AG08395 (cell line): ENCODE measurements around the gene ZNF808.
"Not testable (repeated sequence)": the region's sequence is repeated elsewhere in the genome, so short reads cannot be mapped to it uniquely, and the experiment has no call there.

Source experiments
- DNase-seq: peaks from one replicate; pipeline ENCODE4 v3.0.0; 2012; ENCODE audit warnings: mixed read lengths, low spot score

Gene ZNF808

DNA sequence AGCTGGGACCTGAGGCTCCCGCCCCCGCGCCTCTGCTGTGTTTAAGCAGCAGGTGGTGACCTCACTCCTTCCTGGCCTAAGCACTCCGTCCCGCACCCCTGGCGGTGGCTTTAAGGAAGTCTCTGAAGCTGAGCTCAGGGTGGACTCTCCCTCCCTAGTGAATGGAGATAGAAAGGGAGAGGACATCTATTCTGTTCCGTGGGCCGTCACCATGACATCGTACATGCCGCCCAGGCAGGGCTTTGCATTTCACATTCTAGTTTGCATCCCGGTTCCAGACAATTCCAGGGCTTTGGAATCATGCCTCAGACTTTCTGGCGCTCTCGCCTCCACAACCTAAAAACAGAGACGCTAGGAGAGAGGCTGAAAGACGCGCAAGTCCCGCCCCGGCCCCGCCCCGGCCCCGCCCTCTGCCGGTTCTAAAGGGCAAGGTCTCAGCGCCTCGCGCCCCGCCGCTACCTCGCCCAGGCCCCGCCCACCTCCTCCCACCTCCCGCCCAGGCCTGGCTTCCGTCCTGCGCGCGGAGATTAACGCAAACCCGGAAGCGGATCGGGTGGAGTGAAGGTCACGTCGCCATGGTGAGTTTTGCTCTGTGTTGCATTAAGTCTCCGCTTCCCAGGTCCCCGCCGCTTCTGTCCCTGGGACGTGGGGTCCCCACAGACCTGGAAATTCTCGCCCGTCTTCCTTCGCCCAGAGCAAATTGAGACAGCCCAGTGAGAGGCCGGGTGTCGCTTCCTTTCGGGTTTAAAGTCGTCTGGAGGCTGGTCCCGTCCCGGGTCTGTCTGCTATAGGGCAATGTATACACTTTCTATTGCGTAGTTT, at the start of gene ZNF808:
ZNF808 (plus strand) TSS at position 535 of the 822 bp plus-strand sequence. CDS start 15,617 bp downstream, outside the sequence.
- DNase-seq, result peak; percentile 89

GRCh38 chr19:52484111-52484743, 43.2 kb upstream of the ZNF808 start:
- DNase-seq, result not testable (repeated sequence)

GRCh38 chr19:52485064-52485463, 42.4 kb upstream of the ZNF808 start:
- DNase-seq, result not testable (repeated sequence)

- DNase-seq, result not testable (repeated sequence)
Observed at GRCh38 chr19:52485561-52486240, 41.8 kb upstream of the ZNF808 start.

GRCh38 chr19:52492201-52492993, 35.1 kb upstream of the ZNF808 start:
- no peak for DNase-seq

GRCh38 chr19:52492994-52493470, 34.4 kb upstream of the ZNF808 start:
- no peak for DNase-seq

GRCh38 chr19:52494518-52494917, 33.0 kb upstream of the ZNF808 start:
- DNase-seq, result no peak

DNA sequence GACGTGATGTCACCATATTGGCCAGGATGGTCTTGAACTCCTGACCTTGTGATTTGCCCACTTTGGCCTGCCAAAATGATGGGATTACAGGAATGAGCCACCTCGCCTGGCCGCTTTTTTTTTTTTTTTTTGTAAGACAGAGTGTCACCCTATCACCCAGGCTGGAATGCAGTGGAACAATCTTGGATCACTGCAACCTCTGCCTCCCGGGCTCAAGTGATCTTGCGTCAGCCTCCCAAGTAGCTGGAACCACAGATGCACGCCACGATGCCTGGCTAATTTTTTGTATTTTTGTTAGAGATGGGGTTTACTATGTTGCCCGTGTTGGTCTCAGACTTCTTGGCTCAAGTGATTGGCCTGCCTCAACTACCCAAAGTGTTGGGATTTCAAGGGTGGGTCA, 28.9 kb upstream of the ZNF808 start:
- DNase-seq, result no peak

GRCh38 chr19:52500474-52500873, 27.0 kb upstream of the ZNF808 start:
- not testable (repeated sequence) for DNase-seq

DNA sequence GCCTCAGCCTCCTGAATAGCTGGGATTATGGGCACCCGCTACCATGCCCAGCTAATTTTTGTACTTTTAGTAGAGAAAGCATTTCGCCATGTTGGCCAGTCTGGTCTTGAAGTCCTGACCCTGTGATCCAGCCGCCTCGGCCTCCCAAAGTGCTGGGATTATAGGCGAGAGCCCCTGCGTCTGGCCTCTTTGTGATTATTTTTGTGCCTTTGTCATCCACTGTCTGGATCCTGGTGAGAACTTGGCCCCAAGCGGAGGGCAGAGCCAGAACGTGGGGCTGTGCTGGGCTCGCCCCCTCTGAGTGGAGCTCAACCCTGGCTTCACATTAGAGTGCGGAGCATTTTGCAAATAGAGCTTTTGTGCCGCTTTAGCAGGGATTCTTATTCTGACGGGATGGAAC, 26.5 kb upstream of the ZNF808 start:
- not testable (repeated sequence) for DNase-seq

DNA sequence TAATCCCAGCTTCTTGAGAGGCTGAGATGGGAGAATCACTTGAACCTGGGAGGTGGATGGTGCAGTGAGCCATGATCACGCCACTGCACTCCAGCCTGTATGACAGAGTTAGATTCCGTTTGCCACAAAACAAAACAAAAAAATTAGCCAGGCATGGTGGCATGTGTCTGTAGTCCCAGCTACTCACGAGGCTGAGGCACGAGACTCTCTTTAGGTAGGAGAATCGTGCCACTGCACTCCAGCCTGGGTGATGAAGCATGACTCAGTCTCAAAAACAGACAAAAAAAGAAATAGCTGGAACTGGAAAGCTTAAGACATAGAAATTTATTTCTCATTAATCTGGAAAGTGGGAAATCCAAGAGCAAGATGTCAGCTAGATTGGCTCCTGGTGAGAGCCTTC, 20.2 kb upstream of the ZNF808 start:
- DNase-seq, result no peak

DNA sequence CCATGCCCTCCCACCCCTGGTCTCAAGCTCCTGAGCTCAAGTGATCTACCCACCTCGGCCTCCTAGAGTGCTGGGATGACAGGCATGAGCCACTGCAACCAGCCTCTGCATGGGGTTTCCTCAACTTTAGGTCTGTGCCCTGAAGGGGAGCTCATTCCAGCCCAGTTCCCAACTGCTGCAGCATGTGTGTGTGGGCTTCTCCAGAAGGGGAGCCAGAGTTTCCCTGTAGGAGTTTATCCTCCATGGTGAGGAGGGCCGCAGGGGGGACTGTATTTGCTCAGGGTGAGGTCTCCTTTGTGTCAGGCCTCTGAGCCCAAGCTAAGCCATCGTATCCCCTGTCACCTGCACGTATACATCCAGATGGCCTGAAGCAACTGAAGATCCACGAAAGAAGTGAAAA, 11.3 kb upstream of the ZNF808 start:
- no peak for DNase-seq

GRCh38 chr19:52518646-52519045, 8.8 kb upstream of the ZNF808 start:
- no peak for DNase-seq

DNA sequence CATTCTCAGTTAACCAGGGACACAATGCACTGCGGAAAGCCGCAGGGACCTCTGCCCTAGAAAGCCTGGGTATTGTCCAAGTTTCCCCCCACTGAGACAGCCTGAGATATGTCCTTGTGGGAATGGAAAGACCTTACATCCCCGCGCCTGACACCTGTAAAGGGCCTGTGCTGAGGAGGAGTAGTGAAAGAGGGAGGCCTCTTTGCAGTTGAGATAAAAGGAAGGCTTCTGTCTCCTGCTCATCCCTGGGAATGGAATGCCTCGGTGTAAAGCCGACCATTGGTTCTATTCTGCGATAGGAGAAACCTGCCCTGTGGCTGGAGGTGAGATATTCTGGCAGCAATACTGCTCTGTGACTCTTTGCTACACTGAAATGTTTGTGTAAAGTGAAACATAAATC, 8.3 kb upstream of the ZNF808 start:
- not testable (repeated sequence) for DNase-seq

GRCh38 chr19:52520013-52520412, 7.5 kb upstream of the ZNF808 start:
- DNase-seq, result no peak

GRCh38 chr19:52522551-52522950, 4.9 kb upstream of the ZNF808 start:
- DNase-seq, result no peak

- no peak for DNase-seq
Observed at GRCh38 chr19:52524086-52524485, 3.4 kb upstream of the ZNF808 start.

GRCh38 chr19:52527956-52528351, 486 bp downstream of the ZNF808 start:
- peak; percentile 3 for DNase-seq

DNA sequence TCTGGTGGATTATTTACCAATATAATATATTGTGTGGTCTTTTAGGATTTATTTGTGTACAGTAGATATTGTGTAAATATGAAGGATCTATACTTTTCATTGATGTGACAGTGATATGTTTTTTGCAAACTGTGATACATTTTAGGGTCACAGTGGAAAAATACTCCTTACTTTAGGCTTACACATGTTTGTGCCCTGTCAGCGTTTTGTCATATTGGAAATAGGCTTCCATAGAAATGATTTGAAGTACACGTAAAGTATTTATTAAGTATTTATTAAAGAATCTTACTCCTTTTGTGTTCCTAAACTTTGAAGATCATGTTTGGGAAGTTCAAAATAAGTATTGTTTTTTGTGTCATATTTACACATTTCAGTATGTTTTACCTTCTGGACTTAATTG, 5.0 kb downstream of the ZNF808 start:
- DNase-seq, result no peak

GRCh38 chr19:52533901-52534300, 6.4 kb downstream of the ZNF808 start:
- DNase-seq, result no peak

DNA sequence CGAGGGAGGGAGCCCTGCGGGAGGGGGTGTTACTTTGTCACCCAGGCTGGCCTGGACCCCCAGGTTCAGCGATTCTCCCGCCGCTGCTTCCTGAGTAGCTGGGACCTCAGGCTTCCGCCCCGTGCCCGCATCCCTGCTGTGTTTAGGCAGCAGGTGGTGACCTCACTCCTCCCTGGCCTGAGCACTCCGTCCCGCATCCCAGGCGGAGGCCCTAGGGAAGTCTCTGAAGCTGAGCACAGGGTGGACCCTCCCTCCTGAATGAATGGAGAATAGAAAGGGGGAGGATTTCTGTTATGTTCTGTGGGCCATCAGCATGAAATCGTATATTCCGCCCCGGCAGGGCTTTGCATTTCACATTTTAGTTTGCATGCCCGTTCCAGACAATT, 7.9 kb downstream of the ZNF808 start:
- DNase-seq, result not testable (repeated sequence)
